SK-N-SH (cell line): ENCODE results near the gene FBXO31. TPM values are rescaled to one million over a fixed set of nuclear protein-coding genes. Genes with fewer than 3 reads are reported as not detected.

Source experiments
- CTCF ChIA-PET: fragments of 300-600, 350-600 bp; formaldehyde crosslinking; extraction: SDS; loops from one replicate; lab custom pipeline; 2021; lab: Yijun Ruan, JAX
- POLR2A ChIA-PET: fragments of 350-600 bp; sonication (Branson Sonifier 250); formaldehyde crosslinking; extraction: SDS; loops from one replicate; lab custom pipeline; 2020; ENCODE audit warnings: antibody characterized with exemption, inconsistent platforms; lab: Yijun Ruan, JAX
- DNase-seq: peaks from one replicate; pipeline ENCODE4 v3.0.0; 2012
- H2AFZ ChIP-seq: fragments of 200-600 bp; sonication (generic); 2 replicates; pipeline ENCODE4 v1.8.1; 2016; ENCODE audit warnings: antibody characterized with exemption, mild to moderate bottlenecking, low read depth
- H3F3A ChIP-seq: fragments of 200-600 bp; sonication (generic); replicated peaks from 2 replicates; pipeline ENCODE3; 2016; ENCODE audit warnings: antibody characterized with exemption, mild to moderate bottlenecking; ENCODE audit not compliant: insufficient read depth
- H3K27ac ChIP-seq, 2 experiments: fragments of 200-500 bp in 1 of 2; fragments of 200-600 bp in 1 of 2; sonication (Bioruptor generic) in 1 of 2; sonication (generic), shearing (Covaris generic) in 1 of 2; 2 replicates each; pipeline versions ENCODE4 v1.5.1 to v1.6.1; 2014 to 2016; ENCODE audit warnings: low read depth in 2 of 2, inconsistent platforms in 1 of 2, low read length in 1 of 2, mild to moderate bottlenecking in 1 of 2, mixed read lengths in 1 of 2
- H3K27me3 ChIP-seq: fragments of 200-600 bp; sonication (generic), shearing (Covaris generic); 2 replicates; pipeline ENCODE4 v1.6.1; 2016; ENCODE audit warnings: mixed run types; ENCODE audit not compliant: insufficient read depth
- H3K36me3 ChIP-seq, 2 experiments: fragments of 200-500 bp in 1 of 2; fragments of 200-600 bp in 1 of 2; sonication (Bioruptor generic) in 1 of 2; sonication (generic) in 1 of 2; replicated peaks in 1 of 2; 2 replicates each; pipeline versions ENCODE3 to v1.5.1; 2014 to 2016; ENCODE audit warnings: low read length in 1 of 2, mild to moderate bottlenecking in 1 of 2; ENCODE audit not compliant: insufficient read depth in 2 of 2, control insufficient read depth in 1 of 2
- H3K4me1 ChIP-seq, 2 experiments: fragments of 200-500 bp in 1 of 2; fragments of 200-600 bp in 1 of 2; sonication (Bioruptor generic) in 1 of 2; sonication (generic), shearing (Covaris generic) in 1 of 2; 2 replicates each; pipeline versions ENCODE4 v1.5.1 to v1.6.1; 2014 to 2016; ENCODE audit warnings: low read depth in 1 of 2, low read length in 1 of 2, mixed run types in 1 of 2; ENCODE audit not compliant: insufficient read depth in 2 of 2, control insufficient read depth in 1 of 2
- H3K4me2 ChIP-seq: fragments of 200-600 bp; sonication (generic), shearing (Covaris generic); 2 replicates; pipeline ENCODE4 v1.6.1; 2017; ENCODE audit warnings: mixed run types
- H3K4me3 ChIP-seq, 2 experiments: fragments of 200-500 bp in 1 of 2; fragments of 200-600 bp in 1 of 2; sonication (Bioruptor generic) in 1 of 2; sonication (generic), shearing (Covaris generic) in 1 of 2; 2 replicates each; pipeline versions ENCODE4 v1.5.1 to v1.8.1; 2014 to 2016; ENCODE audit warnings: low read depth in 2 of 2, inconsistent platforms in 1 of 2, low read length in 1 of 2, mild to moderate bottlenecking in 1 of 2, mixed read lengths in 1 of 2, moderate library complexity in 1 of 2
- H3K79me2 ChIP-seq: fragments of 200-600 bp; sonication (generic); 2 replicates; pipeline ENCODE4 v1.8.1; 2017; ENCODE audit warnings: mild to moderate bottlenecking; ENCODE audit not compliant: insufficient read depth
- H3K9ac ChIP-seq: fragments of 200-600 bp; sonication (generic); 2 replicates; pipeline ENCODE4 v1.6.1; 2017; ENCODE audit warnings: mixed run types
- H3K9me2 ChIP-seq: fragments of 200-600 bp; sonication (generic); 2 replicates; pipeline ENCODE4 v1.6.1; 2017; ENCODE audit warnings: mixed run types
- H3K9me3 ChIP-seq: fragments of 200-600 bp; sonication (generic); 2 replicates; pipeline ENCODE4 v1.6.1; 2017; ENCODE audit warnings: mixed run types, mild to moderate bottlenecking, moderate library complexity
- H4K20me1 ChIP-seq: fragments of 200-600 bp; sonication (generic); 2 replicates; pipeline ENCODE4 v1.6.1; 2017; ENCODE audit warnings: mild to moderate bottlenecking, mixed run types; ENCODE audit not compliant: insufficient read depth
- CHD2 ChIP-seq: fragments of 150-350 bp; IDR thresholded peaks from 2 replicates; pipeline ENCODE4 v1.6.1; 2018; ENCODE audit warnings: low read length; ENCODE audit not compliant: partially characterized antibody
- EP300 ChIP-seq, 2 experiments: IDR thresholded peaks; 2 replicates each; pipeline versions ENCODE4 v1.4.0 to v1.6.1; 2012; ENCODE audit warnings: borderline replicate concordance in 1 of 2, low read depth in 1 of 2, low read length in 1 of 2
- EZH2phosphoT487 ChIP-seq: fragments of 200-600 bp; sonication (generic); IDR thresholded peaks from 2 replicates; pipeline ENCODE4 v1.6.1; 2017; ENCODE audit warnings: low read depth, mixed run types, mild to moderate bottlenecking, antibody characterized with exemption, moderate library complexity, borderline replicate concordance
- FOSL2 ChIP-seq: IDR thresholded peaks from 2 replicates; pipeline ENCODE4 v1.4.0; 2012; ENCODE audit warnings: low read depth, mild to moderate bottlenecking, moderate library complexity, borderline replicate concordance
- FOXM1 ChIP-seq: IDR thresholded peaks from 2 replicates; pipeline ENCODE4 v1.4.0; 2012; ENCODE audit warnings: low read depth, mild to moderate bottlenecking
- GATA2 ChIP-seq: sonication (generic); formaldehyde crosslinking; IDR thresholded peaks from 2 replicates; pipeline ENCODE4 v1.5.0; 2020; ENCODE audit warnings: mild to moderate bottlenecking, missing genetic modification reagents
- JUND ChIP-seq: IDR thresholded peaks from 2 replicates; pipeline ENCODE4 v1.4.0; 2012
- MAX ChIP-seq: IDR thresholded peaks from 2 replicates; pipeline ENCODE4 v1.4.0; 2012; ENCODE audit warnings: low read depth
- MEF2A ChIP-seq: IDR thresholded peaks from 2 replicates; pipeline ENCODE4 v1.4.0; 2012; ENCODE audit warnings: low read depth, borderline replicate concordance
- MXI1 ChIP-seq: IDR thresholded peaks from 2 replicates; pipeline ENCODE4 v1.6.1; 2012; ENCODE audit warnings: mild to moderate bottlenecking, low read depth, low read length, improper control_type of control experiment
- NRF1 ChIP-seq: IDR thresholded peaks from 2 replicates; pipeline ENCODE4 v1.6.1; 2012; ENCODE audit warnings: low read depth, mild to moderate bottlenecking, low read length
- PBX3 ChIP-seq: IDR thresholded peaks from 2 replicates; pipeline ENCODE4; 2012
- POLR2AphosphoS5 ChIP-seq: IDR thresholded peaks from 2 replicates; pipeline ENCODE4 v1.6.1; 2012; ENCODE audit warnings: low read depth, low read length
- REST ChIP-seq: IDR thresholded peaks from 2 replicates; pipeline ENCODE4 v1.6.1; 2012; ENCODE audit warnings: mild to moderate bottlenecking, low read depth, low read length, moderate library complexity
- RFX5 ChIP-seq: IDR thresholded peaks from 2 replicates; pipeline ENCODE4 v1.6.1; 2012; ENCODE audit warnings: mild to moderate bottlenecking, improper control_type of control experiment, low read length
- RXRA ChIP-seq: IDR thresholded peaks from 2 replicates; pipeline ENCODE4 v1.4.0; 2012; ENCODE audit warnings: low read depth, mild to moderate bottlenecking, borderline replicate concordance
- SIN3A ChIP-seq: IDR thresholded peaks from 2 replicates; pipeline ENCODE4 v1.6.1; 2012; ENCODE audit warnings: low read depth, mild to moderate bottlenecking, low read length, moderate library complexity, borderline replicate concordance
- SMC3 ChIP-seq: IDR thresholded peaks from 2 replicates; pipeline ENCODE4 v1.6.1; 2012; ENCODE audit warnings: low read depth, low read length, improper control_type of control experiment
- WGBS: methylation state at CpG from one replicate; pipeline ENCODE4 v1.1.6; 2017; ENCODE audit warnings: low lambda C conversion rate; 5-methylcytosine and 5-hydroxymethylcytosine counted together
- polyA plus RNA-seq, 3 experiments: library from polyadenylated mRNA; depleted of rRNA; stranded (reverse); fragments of >200 nt; gene quantifications; 2 replicates each; pipeline ENCODE4 v1.2.3, GENCODE V29; 2012

FBXO31 gene
- polyA plus RNA-seq, 1 of the 3 experiments (the other 2 are of a cell fraction), result 14.2 TPM

GRCh38 chr16:87367529-87367928 lies 16.0 kb downstream of the FBXO31 start:
- Histone ChIP-seq H3K4me1 (peaks cover 15 to 59% of the 10 kb centered on the region in 2 experiments; a peak in 2 of 4 replicates), H3K36me3 (peaks cover 0 to 6% of the 10 kb centered on the region in 2 experiments), H4K20me1 (peaks cover 48% of the 10 kb centered on the region), H3K9me3 (no peaks in the 10 kb centered on the region), H3K4me3 (no peak overlapping the region), H3K9me2 (no peaks in the 10 kb centered on the region), H3K4me2 (no peak overlapping the region), H3K9ac (no peak overlapping the region), H3K79me2 (peaks cover 85% of the 10 kb centered on the region), H3K27ac (peak overlapping the region in 1 of 2 experiments; percentile 59; a peak in 2 of 4 replicates), H3F3A (no peaks in the 10 kb centered on the region), H2AFZ (no peak overlapping the region), H3K27me3 (no peaks in the 10 kb centered on the region)
- POLR2A ChIA-PET, result interaction anchor here (0.6 to 2.2 kb wide), 2 partner anchors 16 to 409 kb away, joined by 6 to 10 read pairs; partner anchors contain the start of gene FBXO31
- CTCF ChIA-PET, result interaction anchor here (1.2 to 1.4 kb wide), 2 partner anchors 16 to 268 kb away, joined by 3 to 4 read pairs; partner anchors contain the start of gene FBXO31
- WGBS, result 88% methylated on average over 9 of the region's 9 CpGs
- no peak for TF ChIP-seq REST
- TF ChIP-seq PBX3, result no peak
- no peak for TF ChIP-seq MXI1
- TF ChIP-seq SIN3A, result no peak
- no peak for TF ChIP-seq MEF2A
- no peak for TF ChIP-seq NRF1
- TF ChIP-seq GATA2 (CRISPR knock-in tag), result no peak
- no peak for TF ChIP-seq RXRA
- TF ChIP-seq CHD2, result no peak
- TF ChIP-seq EP300 (IDR thresholded peaks at IDR 0.05; ENCODE audit: borderline replicate concordance in 1 of 2, low read depth in 1 of 2, low read length in 1 of 2), result no peak
- no peak for TF ChIP-seq FOSL2
- DNase-seq, result peak; percentile 66

- H3K4me1 ChIP-seq, result peaks cover 15 to 59% of the 10 kb centered on the region in 2 experiments; a peak in 2 of 4 replicates
- no peak overlapping the region for H3K4me3 ChIP-seq
- H3K27me3 ChIP-seq, result no peaks in the 10 kb centered on the region
- H3K4me2 ChIP-seq, result no peak overlapping the region
- peaks cover 48% of the 10 kb centered on the region for H4K20me1 ChIP-seq
- H3K79me2 ChIP-seq, result peaks cover 79% of the 10 kb centered on the region
- POLR2A ChIA-PET, result interaction anchor here (0.6 to 2.2 kb wide), 2 partner anchors 17 to 410 kb away, joined by 6 to 10 read pairs; partner anchors contain the start of gene FBXO31
- WGBS, result 100% methylated on average over 1 of the region's 1 CpG
- no peaks in the 10 kb centered on the region for H3F3A ChIP-seq
- H3K9ac ChIP-seq, result no peak overlapping the region
- no peak for DNase-seq
- H3K9me3 ChIP-seq, result no peaks in the 10 kb centered on the region
- no peaks in the 10 kb centered on the region for H3K9me2 ChIP-seq
- H2AFZ ChIP-seq, result no peak overlapping the region
- CTCF ChIA-PET, result interaction anchor here (1.2 to 1.4 kb wide), 2 partner anchors 17 to 269 kb away, joined by 3 to 4 read pairs; partner anchors contain the start of gene FBXO31
- H3K27ac ChIP-seq, result peak overlapping the region in 1 of 2 experiments; percentile 59; a peak in 1 of 4 replicates
- peaks cover 1 to 12% of the 10 kb centered on the region in 2 experiments for H3K36me3 ChIP-seq
- TF ChIP-seq GATA2 (CRISPR knock-in tag) (no peak), FOSL2 (no peak), POLR2AphosphoS5 (no peak), SIN3A (no peak), SMC3 (no peak), EZH2phosphoT487 (no peak), CHD2 (no peak), JUND (no peak), RXRA (no peak), REST (no peak), MAX (no peak), MXI1 (no peak), RFX5 (no peak), FOXM1 (no peak)
Observed at GRCh38 chr16:87366930-87367329, 16.6 kb downstream of the FBXO31 start.
